SK-N-SH (cell line): ENCODE results near the gene GOLGA6C. TPM values are rescaled to one million over a fixed set of nuclear protein-coding genes. Genes with fewer than 3 reads are reported as not detected.
"Not testable (repeated sequence)": the region's sequence is repeated elsewhere in the genome, so short reads cannot be mapped to it uniquely, and the experiment has no call there.

Experiments used
- CTCF ChIA-PET: fragments of 300-600, 350-600 bp; formaldehyde crosslinking; extraction: SDS; loops from one replicate; lab custom pipeline; 2021; lab: Yijun Ruan, JAX
- POLR2A ChIA-PET: fragments of 350-600 bp; sonication (Branson Sonifier 250); formaldehyde crosslinking; extraction: SDS; loops from one replicate; lab custom pipeline; 2020; ENCODE audit warnings: antibody characterized with exemption, inconsistent platforms; lab: Yijun Ruan, JAX
- DNase-seq: peaks from one replicate; pipeline ENCODE4 v3.0.0; 2012
- H2AFZ ChIP-seq: fragments of 200-600 bp; sonication (generic); 2 replicates; pipeline ENCODE4 v1.8.1; 2016; ENCODE audit warnings: antibody characterized with exemption, mild to moderate bottlenecking, low read depth
- H3F3A ChIP-seq: fragments of 200-600 bp; sonication (generic); replicated peaks from 2 replicates; pipeline ENCODE3; 2016; ENCODE audit warnings: antibody characterized with exemption, mild to moderate bottlenecking; ENCODE audit not compliant: insufficient read depth
- H3K27ac ChIP-seq, 2 experiments: fragments of 200-500 bp in 1 of 2; fragments of 200-600 bp in 1 of 2; sonication (Bioruptor generic) in 1 of 2; sonication (generic), shearing (Covaris generic) in 1 of 2; 2 replicates each; pipeline versions ENCODE4 v1.5.1 to v1.6.1; 2014 to 2016; ENCODE audit warnings: low read depth in 2 of 2, inconsistent platforms in 1 of 2, low read length in 1 of 2, mild to moderate bottlenecking in 1 of 2, mixed read lengths in 1 of 2
- H3K27me3 ChIP-seq: fragments of 200-600 bp; sonication (generic), shearing (Covaris generic); 2 replicates; pipeline ENCODE4 v1.6.1; 2016; ENCODE audit warnings: mixed run types; ENCODE audit not compliant: insufficient read depth
- H3K36me3 ChIP-seq, 2 experiments: fragments of 200-500 bp in 1 of 2; fragments of 200-600 bp in 1 of 2; sonication (Bioruptor generic) in 1 of 2; sonication (generic) in 1 of 2; replicated peaks in 1 of 2; 2 replicates each; pipeline versions ENCODE3 to v1.5.1; 2014 to 2016; ENCODE audit warnings: low read length in 1 of 2, mild to moderate bottlenecking in 1 of 2; ENCODE audit not compliant: insufficient read depth in 2 of 2, control insufficient read depth in 1 of 2
- H3K4me1 ChIP-seq, 2 experiments: fragments of 200-500 bp in 1 of 2; fragments of 200-600 bp in 1 of 2; sonication (Bioruptor generic) in 1 of 2; sonication (generic), shearing (Covaris generic) in 1 of 2; 2 replicates each; pipeline versions ENCODE4 v1.5.1 to v1.6.1; 2014 to 2016; ENCODE audit warnings: low read depth in 1 of 2, low read length in 1 of 2, mixed run types in 1 of 2; ENCODE audit not compliant: insufficient read depth in 2 of 2, control insufficient read depth in 1 of 2
- H3K4me2 ChIP-seq: fragments of 200-600 bp; sonication (generic), shearing (Covaris generic); 2 replicates; pipeline ENCODE4 v1.6.1; 2017; ENCODE audit warnings: mixed run types
- H3K4me3 ChIP-seq, 2 experiments: fragments of 200-500 bp in 1 of 2; fragments of 200-600 bp in 1 of 2; sonication (Bioruptor generic) in 1 of 2; sonication (generic), shearing (Covaris generic) in 1 of 2; 2 replicates each; pipeline versions ENCODE4 v1.5.1 to v1.8.1; 2014 to 2016; ENCODE audit warnings: low read depth in 2 of 2, inconsistent platforms in 1 of 2, low read length in 1 of 2, mild to moderate bottlenecking in 1 of 2, mixed read lengths in 1 of 2, moderate library complexity in 1 of 2
- H3K79me2 ChIP-seq: fragments of 200-600 bp; sonication (generic); 2 replicates; pipeline ENCODE4 v1.8.1; 2017; ENCODE audit warnings: mild to moderate bottlenecking; ENCODE audit not compliant: insufficient read depth
- H3K9ac ChIP-seq: fragments of 200-600 bp; sonication (generic); 2 replicates; pipeline ENCODE4 v1.6.1; 2017; ENCODE audit warnings: mixed run types
- H3K9me2 ChIP-seq: fragments of 200-600 bp; sonication (generic); 2 replicates; pipeline ENCODE4 v1.6.1; 2017; ENCODE audit warnings: mixed run types
- H3K9me3 ChIP-seq: fragments of 200-600 bp; sonication (generic); 2 replicates; pipeline ENCODE4 v1.6.1; 2017; ENCODE audit warnings: mixed run types, mild to moderate bottlenecking, moderate library complexity
- H4K20me1 ChIP-seq: fragments of 200-600 bp; sonication (generic); 2 replicates; pipeline ENCODE4 v1.6.1; 2017; ENCODE audit warnings: mild to moderate bottlenecking, mixed run types; ENCODE audit not compliant: insufficient read depth
- FOSL2 ChIP-seq: IDR thresholded peaks from 2 replicates; pipeline ENCODE4 v1.4.0; 2012; ENCODE audit warnings: low read depth, mild to moderate bottlenecking, moderate library complexity, borderline replicate concordance
- MEF2A ChIP-seq: IDR thresholded peaks from 2 replicates; pipeline ENCODE4 v1.4.0; 2012; ENCODE audit warnings: low read depth, borderline replicate concordance
- POLR2AphosphoS5 ChIP-seq: IDR thresholded peaks from 2 replicates; pipeline ENCODE4 v1.6.1; 2012; ENCODE audit warnings: low read depth, low read length
- WGBS: methylation state at CpG from one replicate; pipeline ENCODE4 v1.1.6; 2017; ENCODE audit warnings: low lambda C conversion rate; 5-methylcytosine and 5-hydroxymethylcytosine counted together
- polyA plus RNA-seq, 3 experiments: library from polyadenylated mRNA; depleted of rRNA; stranded (reverse); fragments of >200 nt; gene quantifications; 2 replicates each; pipeline ENCODE4 v1.2.3, GENCODE V29; 2012
- small RNA-seq, 7 experiments: library from RNA; depleted of rRNA; stranded (forward); fragments of <200 nt; gene quantifications; one replicate each; pipeline ENCODE3, GENCODE V24; 2012
- TF ChIP-seq, protein P1 (sequence below): IDR thresholded peaks from 2 replicates; pipeline ENCODE4 v1.4.0; 2012; ENCODE audit warnings: low read depth, borderline replicate concordance
- TF ChIP-seq, protein P2 (sequence below): fragments of 150-350 bp; IDR thresholded peaks from 2 replicates; pipeline ENCODE4 v1.6.1; 2017; ENCODE audit warnings: antibody characterized with exemption, low read length, low read depth, borderline replicate concordance

Gene GOLGA6C
- polyA plus RNA-seq, 1 of the 3 experiments (the other 2 are of a cell fraction), result not detected

DNA sequence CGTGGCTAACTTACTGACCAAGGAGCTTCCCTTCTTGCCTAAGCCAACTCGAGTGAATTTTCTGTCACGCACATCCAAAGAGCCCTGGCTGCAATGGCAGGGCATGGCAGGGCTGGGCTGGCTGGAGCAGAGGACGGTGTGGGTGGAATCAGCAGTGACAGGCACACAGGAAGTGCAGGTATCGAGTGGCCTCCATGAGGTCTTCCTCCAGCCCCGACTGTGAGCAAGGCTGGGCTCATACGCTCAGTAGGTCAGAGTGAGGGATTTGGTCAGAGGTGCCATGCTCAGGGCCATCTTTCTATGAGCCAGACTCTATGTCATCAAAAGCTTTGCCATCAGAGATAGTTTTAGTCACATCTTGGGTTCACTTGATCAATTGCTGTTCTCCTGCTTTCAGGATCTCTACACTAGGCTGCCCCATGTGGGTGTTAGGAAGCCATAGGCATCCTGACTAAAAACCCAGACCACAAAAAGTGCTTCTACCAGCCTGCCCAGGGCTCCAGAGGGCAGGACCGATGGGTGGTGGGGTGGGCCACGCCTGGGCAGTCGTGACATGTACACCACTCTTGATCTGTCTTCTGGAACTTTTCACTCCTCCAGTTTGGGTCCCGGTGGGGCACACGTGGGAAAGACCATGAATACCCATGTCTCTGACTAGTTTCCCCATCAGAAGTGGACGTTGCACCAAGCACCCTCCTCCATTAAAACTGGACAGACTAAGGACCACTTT, 55.1 kb downstream of the GOLGA6C start:
- Histone ChIP-seq H3K27me3 (peaks cover 9% of the 10 kb centered on the region; the same call in 1 of the 2 replicates), H3K36me3 (no peaks in the 10 kb centered on the region), H3K4me2 (no peak overlapping the region), H2AFZ (no peak overlapping the region), H3K4me3 (no peak overlapping the region), H3K79me2 (no peaks in the 10 kb centered on the region), H3K9me2 (no peaks in the 10 kb centered on the region), H3K9me3 (no peaks in the 10 kb centered on the region), H3K9ac (no peak overlapping the region), H3K27ac (no peak overlapping the region), H4K20me1 (no peaks in the 10 kb centered on the region), H3F3A (no peaks in the 10 kb centered on the region), H3K4me1 (no peaks in the 10 kb centered on the region)
- DNase-seq, result no peak
- WGBS, result 48% methylated on average over 10 of the region's 13 CpGs
- TF ChIP-seq, protein P1, sequence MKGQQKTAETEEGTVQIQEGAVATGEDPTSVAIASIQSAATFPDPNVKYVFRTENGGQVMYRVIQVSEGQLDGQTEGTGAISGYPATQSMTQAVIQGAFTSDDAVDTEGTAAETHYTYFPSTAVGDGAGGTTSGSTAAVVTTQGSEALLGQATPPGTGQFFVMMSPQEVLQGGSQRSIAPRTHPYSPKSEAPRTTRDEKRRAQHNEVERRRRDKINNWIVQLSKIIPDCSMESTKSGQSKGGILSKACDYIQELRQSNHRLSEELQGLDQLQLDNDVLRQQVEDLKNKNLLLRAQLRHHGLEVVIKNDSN, result no peak
- TF ChIP-seq MEF2A (no peak), FOSL2 (no peak), POLR2AphosphoS5 (no peak)
- ChIA-PET POLR2A (no interaction called here), CTCF (no interaction called here)

DNA sequence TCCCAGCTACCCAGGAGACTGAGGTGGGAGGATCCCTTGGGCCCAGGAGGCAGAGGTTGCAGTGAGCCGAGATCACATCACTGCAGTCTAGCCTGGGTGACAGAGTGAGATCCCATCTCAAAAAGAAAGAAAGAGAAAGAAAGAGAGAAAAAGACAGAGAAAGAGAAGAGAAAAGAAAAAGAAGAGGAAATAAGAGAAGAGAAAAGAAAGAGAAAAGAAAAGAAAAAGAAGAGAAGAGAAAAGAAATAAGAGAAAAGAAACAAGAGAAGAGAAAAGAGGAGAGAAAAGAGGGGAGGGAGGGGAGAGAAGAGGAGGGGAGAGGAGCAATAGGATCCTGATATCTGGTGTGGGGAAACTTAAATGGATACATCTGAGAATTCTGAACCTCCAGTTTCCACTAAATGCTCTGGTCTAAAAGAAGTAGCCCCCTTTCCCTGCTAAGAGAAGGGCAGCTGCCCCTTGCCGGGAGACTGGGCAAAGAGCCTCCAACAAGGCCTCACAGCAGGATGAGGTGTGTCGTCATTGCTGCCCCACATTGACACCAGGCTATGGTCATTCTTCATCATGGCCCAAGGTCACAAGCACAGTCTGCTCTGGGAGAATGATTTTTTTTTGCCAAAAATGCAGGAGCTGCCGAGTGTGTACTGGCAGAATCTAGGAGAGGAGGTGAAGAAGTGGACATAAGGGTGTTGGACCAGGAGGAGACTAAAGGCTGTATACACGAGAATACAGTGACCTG, 56.6 kb downstream of the GOLGA6C start:
- Histone ChIP-seq H3K27ac (no peak overlapping the region), H3K4me3 (no peak overlapping the region), H3K9me3 (no peaks in the 10 kb centered on the region), H4K20me1 (no peaks in the 10 kb centered on the region), H3K9me2 (no peaks in the 10 kb centered on the region), H3K4me1 (no peaks in the 10 kb centered on the region), H3K79me2 (no peaks in the 10 kb centered on the region), H3K9ac (no peak overlapping the region), H3K4me2 (no peak overlapping the region), H3K36me3 (no peaks in the 10 kb centered on the region), H3K27me3 (no peaks in the 10 kb centered on the region), H3F3A (no peaks in the 10 kb centered on the region), H2AFZ (no peak overlapping the region)
- DNase-seq, result no peak
- TF ChIP-seq, protein P2, sequence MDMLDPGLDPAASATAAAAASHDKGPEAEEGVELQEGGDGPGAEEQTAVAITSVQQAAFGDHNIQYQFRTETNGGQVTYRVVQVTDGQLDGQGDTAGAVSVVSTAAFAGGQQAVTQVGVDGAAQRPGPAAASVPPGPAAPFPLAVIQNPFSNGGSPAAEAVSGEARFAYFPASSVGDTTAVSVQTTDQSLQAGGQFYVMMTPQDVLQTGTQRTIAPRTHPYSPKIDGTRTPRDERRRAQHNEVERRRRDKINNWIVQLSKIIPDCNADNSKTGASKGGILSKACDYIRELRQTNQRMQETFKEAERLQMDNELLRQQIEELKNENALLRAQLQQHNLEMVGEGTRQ, result no peak
- ChIA-PET POLR2A (no interaction called here), CTCF (no interaction called here)
- 62% methylated on average over 5 of the region's 5 CpGs for WGBS

DNA sequence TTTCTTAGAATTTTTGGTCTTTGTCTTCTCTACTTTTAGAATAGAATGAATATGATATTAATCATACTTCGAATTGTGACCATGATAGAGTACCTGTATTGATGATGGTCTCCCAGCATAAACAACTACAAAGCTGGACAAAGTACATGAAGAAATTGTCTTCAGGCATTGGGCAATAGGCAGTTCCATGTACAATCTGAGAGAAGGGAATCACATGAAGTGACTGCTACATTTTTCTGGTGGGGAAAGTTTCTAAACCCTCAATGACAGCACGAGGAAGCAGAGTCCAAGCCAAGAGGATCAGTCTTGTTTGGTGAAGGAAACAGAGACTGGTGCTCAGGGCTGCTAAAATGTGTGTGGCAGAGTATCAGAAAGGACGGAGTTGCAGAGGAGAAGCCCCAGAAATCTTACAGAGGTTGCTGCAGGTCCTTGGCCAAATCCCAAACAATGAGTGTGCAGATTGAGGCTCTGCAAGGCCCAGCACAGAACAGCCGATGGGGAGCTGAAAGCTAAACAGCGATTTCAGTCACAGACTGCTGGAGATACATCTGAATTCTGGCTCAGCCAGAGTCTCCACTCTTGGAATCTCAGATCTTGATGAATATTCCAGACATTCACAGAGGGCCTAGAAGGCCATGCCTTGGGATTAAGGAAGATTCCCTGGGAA, 61.2 kb downstream of the GOLGA6C start:
- H3K4me3 ChIP-seq, H3K4me2 ChIP-seq, H3K9me2 ChIP-seq, H3K27me3 ChIP-seq, DNase-seq, H3K27ac ChIP-seq, CTCF ChIA-PET, H2AFZ ChIP-seq, H3K9ac ChIP-seq, H3K9me3 ChIP-seq, H3F3A ChIP-seq, H3K4me1 ChIP-seq, H3K79me2 ChIP-seq, POLR2A ChIA-PET, H3K36me3 ChIP-seq, H4K20me1 ChIP-seq: not testable (repeated sequence)
- WGBS, result 53% methylated on average over 5 of the region's 5 CpGs

Small RNA genes lying within 50 kb of the gene (small RNA-seq; reads per million reads assigned to genes)
- 0 reads per million in 7 experiments for gene AC068338.1
- gene RN7SL327P, result 0 reads per million in 7 experiments
- 0 reads per million in 7 experiments for gene RN7SL489P

Other genes starting within 250 kb of the GOLGA6C start
- gene PPCDC, start 234.7 kb upstream of the GOLGA6C start, polyA plus RNA-seq (2012; rRNA removed), result 19.8 and 20.7 TPM in 2 replicates
- 1.6 and 2.5 TPM in 2 replicates for gene C15orf39, start 56.5 kb upstream of the GOLGA6C start, polyA plus RNA-seq (2012; rRNA removed)
- gene GOLGA6D, start 24.5 kb downstream of the GOLGA6C start, polyA plus RNA-seq (2012; rRNA removed), result 0.02 TPM in 1 of 2 replicates, not detected in the other
- 197 and 223 TPM in 2 replicates for gene COMMD4, start 77.7 kb downstream of the GOLGA6C start, polyA plus RNA-seq (2012; rRNA removed)
- gene NEIL1, start 88.7 kb downstream of the GOLGA6C start, polyA plus RNA-seq (2012; rRNA removed), result 11.4 and 12.0 TPM in 2 replicates
- 132 and 169 TPM in 2 replicates for gene MAN2C1, start 110.3 kb downstream of the GOLGA6C start, polyA plus RNA-seq (2012; rRNA removed)
- gene SIN3A, start 193.4 kb downstream of the GOLGA6C start, polyA plus RNA-seq (2012; rRNA removed), result 32.2 and 38.3 TPM in 2 replicates